Hematopoietic multipotent progenitor cell treated with erythropoietin and hydrocortisone succinate and interleukin-3 and kit ligand, for 15 days (in vitro differentiated cells): Measurements from ENCODE around the gene SPINK7.
"Not testable (repeated sequence)": the region's sequence is repeated elsewhere in the genome, so short reads cannot be mapped to it uniquely, and the experiment has no call there.

Experiments
- DNase-seq: peaks from one replicate; pipeline ENCODE4 v3.0.0-alpha.2; 2015; ENCODE audit warnings: low spot score

Gene SPINK7

GRCh38 chr5:148312153-148312552, at the start of gene SPINK7:
Gene SPINK7 (plus strand): TSS chr5:148312423. CDS start chr5:148312484, 61 bp downstream.
- DNase-seq, result no peak

- DNase-seq, result no peak
Observed at GRCh38 chr5:148267962-148268361, 44.3 kb upstream of the SPINK7 start.

- no peak for DNase-seq
Observed at GRCh38 chr5:148268566-148268965, 43.7 kb upstream of the SPINK7 start, which contains the start of gene SPINK13. Gene SPINK13 (plus strand): TSS chr5:148268794. CDS start chr5:148270073, 1,279 bp downstream.

- not testable (repeated sequence) for DNase-seq
Observed at GRCh38 chr5:148275129-148275528, 37.1 kb upstream of the SPINK7 start.

GRCh38 chr5:148280893-148281292, 31.3 kb upstream of the SPINK7 start:
- DNase-seq, result not testable (repeated sequence)

GRCh38 chr5:148281336-148281735, 30.9 kb upstream of the SPINK7 start:
- not testable (repeated sequence) for DNase-seq

- DNase-seq, result peak; percentile 12
Observed at GRCh38 chr5:148290271-148291195, 21.7 kb upstream of the SPINK7 start.

- DNase-seq, result no peak
Observed at GRCh38 chr5:148297731-148298130, 14.5 kb upstream of the SPINK7 start.

GRCh38 chr5:148306446-148306845, 5.8 kb upstream of the SPINK7 start:
- no peak for DNase-seq

- DNase-seq, result no peak
Observed at GRCh38 chr5:148309019-148309418, 3.2 kb upstream of the SPINK7 start.

- DNase-seq, result no peak
Observed at GRCh38 chr5:148309746-148310145, 2.5 kb upstream of the SPINK7 start.

GRCh38 chr5:148311484-148311883, 739 bp upstream of the SPINK7 start:
- DNase-seq, result no peak

- DNase-seq, result peak; percentile 24
Observed at GRCh38 chr5:148314187-148314586, 2.0 kb downstream of the SPINK7 start.

GRCh38 chr5:148314731-148315130, 2.5 kb downstream of the SPINK7 start:
- no peak for DNase-seq

- DNase-seq, result not testable (repeated sequence)
Observed at GRCh38 chr5:148320011-148320963, 8.1 kb downstream of the SPINK7 start.

GRCh38 chr5:148333262-148333849, 21.1 kb downstream of the SPINK7 start:
- no peak for DNase-seq

- no peak for DNase-seq
Observed at GRCh38 chr5:148335259-148335658, 23.0 kb downstream of the SPINK7 start, which contains the start of gene SPINK9. Gene SPINK9 (plus strand): TSS chr5:148335559. CDS start chr5:148335614, 55 bp downstream.

GRCh38 chr5:148336704-148337435, 24.6 kb downstream of the SPINK7 start:
- no peak for DNase-seq

- no peak for DNase-seq
Observed at GRCh38 chr5:148342371-148343045, 30.3 kb downstream of the SPINK7 start.

GRCh38 chr5:148343046-148343407, 30.8 kb downstream of the SPINK7 start:
- DNase-seq, result peak; percentile 51
